Measurements from ENCODE around the gene GPD2. TPM values are rescaled to one million over a fixed set of nuclear protein-coding genes. Genes with fewer than 3 reads are reported as not detected.

GPD2 gene
- polyA plus RNA-seq (2014; cell fraction: cytosol; rRNA removed) = 7.6 and 12.2 TPM in 2 replicates
- polyA plus RNA-seq (2014; cell fraction: nucleus; rRNA removed) = 5.6 and 17.3 TPM in 2 replicates

- DNase-seq (ENCODE audit: low spot score) = peak; percentile 68
Observed at GRCh38 chr2:156435718-156436496, at the start of gene GPD2. Gene GPD2 (plus strand): TSS chr2:156436379. CDS start chr2:156476106, 39,727 bp downstream.

- DNase-seq (ENCODE audit: low spot score) = no peak
Observed at GRCh38 chr2:156394033-156394741, 42.0 kb upstream of the GPD2 start.

- DNase-seq (ENCODE audit: low spot score) = no peak
Observed at GRCh38 chr2:156396126-156396525, 40.1 kb upstream of the GPD2 start.

- no peak for DNase-seq (ENCODE audit: low spot score)
Observed at GRCh38 chr2:156397229-156397628, 39.0 kb upstream of the GPD2 start.

- DNase-seq (ENCODE audit: low spot score) = no peak
Observed at GRCh38 chr2:156398176-156398575, 38.0 kb upstream of the GPD2 start.

- DNase-seq (ENCODE audit: low spot score) = no peak
Observed at GRCh38 chr2:156399224-156399949, 36.8 kb upstream of the GPD2 start.

GRCh38 chr2:156399950-156400705, 36.1 kb upstream of the GPD2 start:
- DNase-seq (ENCODE audit: low spot score) = peak; percentile 72

- peak; percentile 80 for DNase-seq (ENCODE audit: low spot score)
Observed at GRCh38 chr2:156400706-156401678, 35.2 kb upstream of the GPD2 start.

GRCh38 chr2:156401861-156402260, 34.3 kb upstream of the GPD2 start:
- DNase-seq (ENCODE audit: low spot score) = no peak

- no peak for DNase-seq (ENCODE audit: low spot score)
Observed at GRCh38 chr2:156405586-156405985, 30.6 kb upstream of the GPD2 start.

GRCh38 chr2:156411835-156412234, 24.3 kb upstream of the GPD2 start:
- no peak for DNase-seq (ENCODE audit: low spot score)

- DNase-seq (ENCODE audit: low spot score) = no peak
Observed at GRCh38 chr2:156421851-156422250, 14.3 kb upstream of the GPD2 start.

- no peak for DNase-seq (ENCODE audit: low spot score)
Observed at GRCh38 chr2:156423674-156424282, 12.4 kb upstream of the GPD2 start.

GRCh38 chr2:156427074-156427473, 9.1 kb upstream of the GPD2 start:
- DNase-seq (ENCODE audit: low spot score) = no peak

GRCh38 chr2:156429211-156429610, 7.0 kb upstream of the GPD2 start:
- DNase-seq (ENCODE audit: low spot score) = no peak

- DNase-seq (ENCODE audit: low spot score) = no peak
Observed at GRCh38 chr2:156430236-156430979, 5.8 kb upstream of the GPD2 start.

- DNase-seq (ENCODE audit: low spot score) = no peak
Observed at GRCh38 chr2:156430980-156431358, 5.2 kb upstream of the GPD2 start.

- DNase-seq (ENCODE audit: low spot score) = no peak
Observed at GRCh38 chr2:156434461-156435291, 1.5 kb upstream of the GPD2 start.

Data from SK-N-DZ (cell line).